ENCODE data around the gene LMOD3. TPM values are rescaled to one million over a fixed set of nuclear protein-coding genes. Genes with fewer than 3 reads are reported as not detected.

LMOD3 gene
- total RNA-seq, 2 experiments from 2014 or later: not detected

- peak overlapping the region; percentile 76 for H3K27ac Mint-ChIP-seq
- CTCF ChIA-PET: interaction anchor here (0.7 to 1.1 kb wide), 3 partner anchors 11 to 54 kb away, joined by 3 to 6 read pairs (median 3); no protein-coding TSS in a partner anchor
- intact Hi-C loops (cut with DNase I, micrococcal nuclease): no loop called here
Observed at GRCh38 chr3:69058947-69059224, 63.5 kb downstream of the LMOD3 start.

GRCh38 chr3:69058180-69058946, 64.0 kb downstream of the LMOD3 start:
- CTCF ChIA-PET: interaction anchor here (0.7 to 1.2 kb wide), 4 partner anchors 11 to 55 kb away, joined by 3 to 6 read pairs (median 3); no protein-coding TSS in a partner anchor
- ATAC-seq: peak; percentile 79
- H3K4me1 Mint-ChIP-seq: peaks cover 24% of the 10 kb centered on the region
- H3K4me3 Mint-ChIP-seq: no peak overlapping the region
- H3K36me3 Mint-ChIP-seq (ENCODE audit: low read depth): peaks cover 55% of the 10 kb centered on the region
- H3K27me3 Mint-ChIP-seq: no peaks in the 10 kb centered on the region
- intact Hi-C loops (cut with DNase I, micrococcal nuclease): no loop called here
- no peak for DNase-seq
- POLR2A ChIA-PET: interaction anchor here (0.7 kb wide), 1 partner anchor 8 kb away, joined by 4 read pairs; no protein-coding TSS in a partner anchor
- peak overlapping the region; percentile 76 for H3K27ac Mint-ChIP-seq
- H3K9me3 Mint-ChIP-seq (ENCODE audit: low read depth): peaks cover 3% of the 10 kb centered on the region

More at GRCh38 chr3:69058947-69059224, 63.5 kb downstream of the LMOD3 start:
- Mint-ChIP-seq H3K36me3 (ENCODE audit: low read depth) (peaks cover 55% of the 10 kb centered on the region), H3K9me3 (ENCODE audit: low read depth) (peaks cover 3% of the 10 kb centered on the region), H3K4me1 (peaks cover 28% of the 10 kb centered on the region), H3K27me3 (no peaks in the 10 kb centered on the region), H3K4me3 (no peak overlapping the region)
- no peak for DNase-seq
- ATAC-seq: peak; percentile 13
- POLR2A ChIA-PET: no interaction called here

Other genes starting within 250 kb of the LMOD3 start
- not detected for gene TAFA4, start 190.0 kb downstream of the LMOD3 start, total RNA-seq
- 1 to 10 TPM; 6.0 to 8.4 TPM for gene EOGT, start 108.9 kb downstream of the LMOD3 start, total RNA-seq
- 10 to 100 TPM; 33.2 to 34.1 TPM for gene TMF1, start 70.3 kb downstream of the LMOD3 start, total RNA-seq
- gene UBA3, start 42.2 kb downstream of the LMOD3 start, total RNA-seq: 10 to 100 TPM; 59.5 to 72.2 TPM
- 10 to 100 TPM; 60.4 to 76.0 TPM for gene ARL6IP5, start 37.7 kb downstream of the LMOD3 start, total RNA-seq